Endometrium (tissue), 2 donors: ENCODE measurements around the gene MNS1.
A peak's percentile ranks its signal among the peaks of the same experiment; 100 is the strongest.
"Not testable (repeated sequence)": the region's sequence is repeated elsewhere in the genome, so short reads cannot be mapped to it uniquely, and the experiment has no call there.

Experiments
- FAIRE-seq: peaks from 2 replicates; lab custom pipeline; 2012; peaks lifted over from hg19 to GRCh38; lab: Jason Lieb, UNC
- donor health status: control.
- donor health status: control.

Gene MNS1, protein sequence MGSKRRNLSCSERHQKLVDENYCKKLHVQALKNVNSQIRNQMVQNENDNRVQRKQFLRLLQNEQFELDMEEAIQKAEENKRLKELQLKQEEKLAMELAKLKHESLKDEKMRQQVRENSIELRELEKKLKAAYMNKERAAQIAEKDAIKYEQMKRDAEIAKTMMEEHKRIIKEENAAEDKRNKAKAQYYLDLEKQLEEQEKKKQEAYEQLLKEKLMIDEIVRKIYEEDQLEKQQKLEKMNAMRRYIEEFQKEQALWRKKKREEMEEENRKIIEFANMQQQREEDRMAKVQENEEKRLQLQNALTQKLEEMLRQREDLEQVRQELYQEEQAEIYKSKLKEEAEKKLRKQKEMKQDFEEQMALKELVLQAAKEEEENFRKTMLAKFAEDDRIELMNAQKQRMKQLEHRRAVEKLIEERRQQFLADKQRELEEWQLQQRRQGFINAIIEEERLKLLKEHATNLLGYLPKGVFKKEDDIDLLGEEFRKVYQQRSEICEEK

GRCh38 chr15:56464893-56465520 lies at the start of gene MNS1:
TSS of gene MNS1 (minus strand) at chr15:56465137. CDS start at chr15:56464972, 165 bp downstream.
- FAIRE-seq: peak; percentile 86

- peak; percentile 88 for FAIRE-seq
Measured at GRCh38 chr15:56496635-56497034, 31.7 kb upstream of the MNS1 start.

DNA sequence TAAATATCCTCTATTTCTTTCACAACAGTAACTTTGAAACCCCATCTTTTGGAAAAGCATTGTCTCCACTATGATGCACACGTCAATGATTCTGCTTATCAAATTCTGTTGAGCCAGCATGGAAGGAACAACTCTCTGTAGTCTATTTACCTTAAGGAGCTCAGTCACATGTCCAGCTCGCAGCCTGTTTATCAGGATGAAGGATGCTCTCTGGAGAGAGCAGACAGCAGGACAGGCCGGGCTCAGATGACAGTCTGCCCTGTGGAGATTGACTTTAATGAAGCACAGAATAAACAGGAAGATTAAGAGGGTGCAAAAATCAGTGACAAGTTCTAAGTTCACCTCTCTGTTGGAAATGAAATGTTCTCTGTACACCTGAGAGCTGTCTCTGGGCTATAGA lies 30.6 kb upstream of the MNS1 start:
- FAIRE-seq: no peak

DNA sequence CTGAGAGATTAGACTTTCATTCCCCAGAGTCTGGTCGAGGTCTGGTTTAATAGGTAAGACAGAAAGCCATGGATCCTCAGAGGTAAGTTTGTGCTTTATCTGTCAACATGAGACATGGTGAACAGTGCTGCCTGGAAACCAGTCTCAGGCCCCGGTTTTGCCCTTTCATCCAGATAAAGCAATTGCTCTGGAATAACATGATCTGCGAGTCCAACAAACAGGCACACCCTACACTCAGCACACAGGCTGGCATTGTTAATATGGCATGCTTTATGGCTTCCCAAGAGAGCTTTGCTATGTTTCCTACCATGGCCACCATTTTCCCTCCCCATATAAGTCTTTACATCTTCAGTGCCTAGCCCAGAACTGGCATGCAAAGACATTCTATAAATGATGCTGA lies 30.1 kb upstream of the MNS1 start:
- FAIRE-seq: no peak

DNA sequence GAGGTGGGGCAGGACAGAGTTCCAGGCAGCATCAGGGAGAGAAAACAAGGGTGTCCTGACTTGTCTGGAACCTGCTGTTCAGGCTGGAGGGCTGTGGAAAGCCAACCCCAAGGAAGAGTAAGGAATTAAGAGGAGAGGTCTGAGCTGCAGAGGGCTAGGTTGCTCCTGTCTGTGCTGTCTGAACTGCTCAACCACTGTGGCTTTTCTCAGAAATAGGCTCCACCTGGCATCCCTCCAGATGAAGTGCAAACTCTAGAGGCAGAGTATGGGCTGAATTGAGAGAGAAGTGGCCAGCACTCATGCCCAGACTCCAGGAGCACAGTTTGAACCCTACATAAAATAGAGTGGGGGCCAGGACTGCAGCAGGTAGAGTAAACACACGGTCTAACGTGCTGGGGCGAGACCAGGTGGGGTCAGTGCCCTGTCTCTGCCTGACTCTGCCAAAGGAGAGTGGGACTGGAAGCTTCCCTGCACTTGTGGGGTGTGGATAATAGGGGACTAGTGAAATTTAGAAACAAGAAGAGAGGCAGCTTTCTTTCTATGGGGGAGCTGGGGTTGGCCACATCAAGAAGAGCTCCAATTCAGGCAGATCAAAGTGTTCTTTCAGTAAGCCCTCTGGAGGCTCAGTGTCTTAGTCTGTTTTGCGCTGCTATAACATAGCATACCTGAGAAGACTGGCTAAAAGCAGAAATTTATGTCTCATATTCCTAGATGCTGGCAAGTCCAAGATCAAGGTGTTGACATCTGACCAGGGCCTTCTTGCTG lies 28.0 kb upstream of the MNS1 start:
- FAIRE-seq: no peak

- FAIRE-seq: no peak
Measured at GRCh38 chr15:56492236-56492635, 27.3 kb upstream of the MNS1 start.

- FAIRE-seq: peak; percentile 89
Measured at GRCh38 chr15:56491110-56491722, 26.3 kb upstream of the MNS1 start.

- no peak for FAIRE-seq
Measured at GRCh38 chr15:56490461-56490860, 25.5 kb upstream of the MNS1 start.

GRCh38 chr15:56486206-56486605 lies 21.3 kb upstream of the MNS1 start:
- FAIRE-seq: not testable (repeated sequence)

DNA sequence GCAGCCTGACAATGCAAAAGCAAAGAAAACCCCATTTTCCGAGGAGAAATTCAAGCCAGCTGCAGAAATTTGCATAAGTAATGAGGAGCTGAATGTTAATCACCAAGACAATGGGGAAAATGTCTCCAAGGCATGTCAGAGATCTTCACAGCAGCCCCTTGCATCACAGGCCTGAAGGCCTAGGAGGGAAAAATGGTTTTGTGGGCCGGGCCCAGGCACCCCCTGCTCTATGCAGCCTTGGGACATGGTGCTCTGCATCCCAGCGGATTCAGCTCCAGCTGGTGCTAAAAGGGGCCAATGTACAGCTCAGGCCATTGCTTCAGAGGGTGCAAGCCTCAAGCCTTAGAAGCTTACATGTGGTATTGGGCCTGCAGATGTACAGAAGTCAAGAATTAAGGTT lies 20.5 kb upstream of the MNS1 start:
- FAIRE-seq: not testable (repeated sequence)

- no peak for FAIRE-seq
Measured at GRCh38 chr15:56484287-56484686, 19.4 kb upstream of the MNS1 start.

- no peak for FAIRE-seq
Measured at GRCh38 chr15:56475351-56475750, 10.4 kb upstream of the MNS1 start.

DNA sequence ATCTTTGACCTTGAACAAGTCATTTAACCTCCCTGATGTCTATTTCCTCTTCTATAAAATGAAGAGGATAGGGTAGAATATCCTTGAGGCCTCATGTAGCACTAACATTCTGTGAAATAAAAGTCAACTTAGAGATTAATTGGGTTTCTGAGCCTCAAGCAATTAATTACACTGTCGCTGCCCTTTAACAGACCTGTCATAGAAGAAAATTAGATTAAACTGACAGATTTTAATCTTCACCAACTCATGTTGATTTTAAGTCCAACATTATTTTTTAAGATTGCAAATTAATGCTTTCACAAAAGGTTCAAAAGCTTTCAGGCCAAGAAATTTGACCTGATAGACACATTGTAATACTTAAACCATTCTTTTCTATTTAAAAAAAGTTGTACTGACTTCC lies 8.1 kb upstream of the MNS1 start:
- FAIRE-seq: no peak

GRCh38 chr15:56472278-56472677 lies 7.3 kb upstream of the MNS1 start:
- no peak for FAIRE-seq

- FAIRE-seq: no peak
Measured at GRCh38 chr15:56471440-56472069, 6.6 kb upstream of the MNS1 start.

DNA sequence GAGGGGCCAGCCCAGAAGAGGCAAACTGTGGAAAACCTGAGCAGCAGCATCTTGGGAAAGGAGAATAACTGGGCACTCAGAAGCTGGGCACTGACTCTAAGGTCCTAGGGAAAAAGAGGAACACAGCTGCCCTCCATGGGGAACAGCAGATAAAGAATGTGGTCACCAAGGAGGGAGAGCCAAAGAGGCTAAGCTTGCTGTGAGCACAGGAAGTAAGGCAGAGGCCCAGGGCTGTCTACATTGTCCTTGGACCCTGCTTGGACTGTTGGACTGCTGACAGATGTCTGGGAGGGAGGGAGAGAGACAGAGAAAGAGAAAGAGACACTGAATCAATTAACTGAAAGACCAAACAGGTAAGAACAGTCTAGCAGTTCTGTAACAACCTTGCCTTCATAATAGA lies 4.5 kb upstream of the MNS1 start:
- FAIRE-seq: no peak

DNA sequence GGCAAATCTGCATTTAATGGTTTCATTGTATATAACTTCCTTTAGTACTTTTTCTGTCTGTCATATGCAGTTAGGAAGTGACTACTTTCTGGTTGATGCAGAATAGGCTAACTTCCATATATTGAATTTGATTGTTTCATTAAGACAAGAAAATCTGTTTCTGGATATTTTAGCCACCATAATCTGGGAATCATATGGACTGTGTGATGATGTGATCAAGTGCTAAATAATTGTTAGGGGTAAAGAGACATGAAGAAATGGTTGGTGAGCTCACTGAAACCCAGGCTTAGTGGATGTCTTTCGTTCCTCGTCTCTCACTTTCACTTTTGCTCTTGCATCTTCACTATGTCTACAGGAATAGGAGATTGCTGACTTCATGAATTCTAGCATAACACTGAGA lies 3.5 kb upstream of the MNS1 start:
- no peak for FAIRE-seq

DNA sequence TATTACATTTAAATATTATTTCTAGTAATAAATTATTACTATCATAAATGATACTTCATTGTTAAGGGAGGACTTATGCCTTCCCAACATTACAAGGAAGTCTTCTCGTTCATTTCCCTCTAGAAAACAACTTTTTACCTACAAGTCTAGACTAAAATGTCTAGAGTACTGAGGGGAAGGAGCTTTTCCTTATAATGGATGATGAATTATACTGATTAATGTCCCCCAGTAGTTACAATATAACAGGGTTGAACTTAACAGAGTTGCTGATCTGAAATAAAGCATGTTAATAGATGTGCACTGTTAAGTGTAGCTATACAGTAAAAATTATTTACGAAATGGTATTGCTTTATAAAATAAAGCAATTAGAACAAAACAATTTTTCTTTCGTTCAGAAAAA lies 2.7 kb upstream of the MNS1 start:
- FAIRE-seq: no peak

DNA sequence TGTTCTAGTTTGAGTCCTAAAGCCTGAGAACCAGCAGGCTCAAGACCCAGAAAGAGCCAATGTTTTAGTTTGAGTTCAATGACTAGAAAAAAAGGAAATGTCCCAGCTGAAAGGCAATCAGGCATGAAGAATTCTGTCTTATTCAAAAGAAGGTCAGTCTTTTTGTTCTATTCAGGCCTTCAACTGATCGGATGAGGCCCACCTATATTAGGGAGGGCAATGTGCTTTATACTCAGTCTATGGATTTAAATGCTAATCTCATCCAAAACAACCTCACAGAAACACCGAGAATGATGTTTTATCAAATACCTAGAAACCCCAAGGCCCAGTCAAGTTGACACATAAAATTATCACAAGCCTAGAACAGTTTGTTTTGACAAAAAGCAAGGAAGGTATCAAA lies 4.0 kb downstream of the MNS1 start:
- no peak for FAIRE-seq

DNA sequence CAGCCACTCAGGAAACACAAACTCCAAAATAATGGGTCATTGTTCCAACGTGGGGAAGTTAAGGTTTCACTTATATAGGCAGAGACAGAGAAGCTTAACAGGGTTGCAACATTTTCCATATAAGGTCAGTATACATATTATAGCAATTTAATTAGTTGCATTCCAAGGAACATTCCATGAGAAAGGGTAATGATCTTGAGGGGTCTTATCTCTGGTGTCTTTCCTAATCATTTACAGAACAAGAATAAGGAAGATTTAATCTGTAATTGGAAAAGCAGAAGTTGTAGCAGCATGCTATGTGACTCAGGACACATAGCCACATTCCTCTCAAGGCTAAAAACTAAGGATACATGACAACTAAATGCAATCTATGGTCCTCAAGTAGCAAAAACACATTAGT lies 4.9 kb downstream of the MNS1 start:
- no peak for FAIRE-seq

DNA sequence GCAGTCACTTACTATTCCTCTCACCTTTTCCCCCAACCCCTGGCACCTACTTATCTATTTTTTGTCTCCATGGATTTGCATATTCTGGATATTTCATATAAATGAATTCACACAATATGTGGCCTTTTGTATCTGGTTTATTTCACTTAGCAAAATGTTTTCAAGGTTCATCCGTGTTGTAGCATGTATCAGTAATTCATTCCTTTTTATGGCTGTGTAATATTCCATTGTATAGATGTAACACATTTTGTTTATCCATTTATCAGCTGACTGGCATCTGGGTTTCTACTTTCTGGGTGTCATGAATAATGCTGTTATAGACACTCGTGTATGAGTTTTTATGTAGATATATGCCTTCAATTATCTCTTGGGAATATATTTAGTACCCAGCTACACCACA lies 5.8 kb downstream of the MNS1 start:
- no peak for FAIRE-seq

GRCh38 chr15:56456229-56456628 lies 8.7 kb downstream of the MNS1 start:
- FAIRE-seq: no peak
